HG03521 (cell line): ENCODE data around the gene SSC4D.

ENCODE experiments used
- ATAC-seq: cut with Tn5 transposase; IDR thresholded peaks from one replicate; pipeline ENCODE4 v1.9.1; 2021; ENCODE audit warnings: mild to moderate bottlenecking, moderate library complexity; ENCODE audit not compliant: unreplicated experiment

SSC4D gene

GRCh38 chr7:76356115-76356514, 53.4 kb downstream of the SSC4D start:
- no peak for ATAC-seq

- no peak for ATAC-seq
Observed at GRCh38 chr7:76354981-76355730, 54.3 kb downstream of the SSC4D start.

DNA sequence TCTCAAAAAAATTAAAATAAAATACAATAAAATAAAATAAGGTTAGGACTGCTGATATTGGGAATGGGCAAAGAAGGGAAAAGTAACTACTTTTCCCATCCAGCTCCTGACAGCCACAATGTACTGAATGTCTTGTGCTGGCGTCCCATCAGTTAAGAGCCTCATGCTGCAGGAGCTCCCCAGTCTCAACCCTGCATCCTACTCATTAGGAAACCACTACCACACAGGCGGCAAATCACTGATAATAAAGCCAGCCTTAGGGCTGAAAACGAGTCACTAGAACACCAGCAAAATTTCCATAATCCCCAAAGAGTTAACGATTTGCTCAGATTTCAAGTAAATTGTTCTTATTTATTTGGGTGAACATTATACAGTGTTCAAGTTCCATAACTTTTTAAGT, 55.0 kb downstream of the SSC4D start:
- no peak for ATAC-seq

GRCh38 chr7:76353744-76354143, 55.8 kb downstream of the SSC4D start:
- ATAC-seq = no peak

GRCh38 chr7:76352193-76352592, 57.3 kb downstream of the SSC4D start:
- ATAC-seq = no peak

GRCh38 chr7:76351372-76351771, 58.1 kb downstream of the SSC4D start:
- ATAC-seq = no peak

GRCh38 chr7:76349313-76349885, 60.1 kb downstream of the SSC4D start:
- no peak for ATAC-seq

GRCh38 chr7:76347710-76348109, 61.8 kb downstream of the SSC4D start:
- no peak for ATAC-seq

- ATAC-seq = no peak
Observed at GRCh38 chr7:76346778-76347177, 62.7 kb downstream of the SSC4D start.

DNA sequence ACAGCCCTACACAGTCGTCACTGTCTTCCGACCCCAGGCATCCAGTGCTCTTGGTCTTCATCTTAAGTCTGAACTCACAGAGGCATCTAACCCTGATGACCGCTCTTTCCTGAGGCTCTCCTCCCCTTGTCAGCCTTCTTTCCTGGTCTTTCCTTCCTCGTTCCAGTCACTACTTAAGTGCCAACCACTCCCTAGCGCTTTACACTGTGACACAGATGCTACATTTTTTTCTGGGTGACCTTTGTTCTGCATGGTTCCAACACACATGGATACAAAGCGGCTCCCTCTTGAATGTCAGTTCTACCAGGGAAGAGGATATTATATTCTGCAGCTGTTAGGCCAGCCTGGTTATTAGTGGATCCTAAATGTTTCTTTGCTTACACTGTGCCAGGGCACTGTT, 63.4 kb downstream of the SSC4D start:
- ATAC-seq = no peak

- no peak for ATAC-seq
Observed at GRCh38 chr7:76343931-76344321, 65.6 kb downstream of the SSC4D start.

- ATAC-seq = no peak
Observed at GRCh38 chr7:76343294-76343930, 66.1 kb downstream of the SSC4D start.

- ATAC-seq = no peak
Observed at GRCh38 chr7:76342222-76342621, 67.3 kb downstream of the SSC4D start.

GRCh38 chr7:76340617-76341131, 68.8 kb downstream of the SSC4D start:
- no peak for ATAC-seq
